Stomach (tissue), 4 donors: ENCODE measurements around the gene OR11A1.

Experiments used
- EP300 ChIP-seq: sonication (generic); formaldehyde crosslinking; IDR thresholded peaks from one replicate; pipeline ENCODE4 v1.6.1; 2017; ENCODE audit warnings: antibody characterized with exemption
- POLR2A ChIP-seq, 4 donors: fragments of 450-650 bp; IDR thresholded peaks; one replicate each; pipeline ENCODE4 v1.6.1; 2016; ENCODE audit warnings: antibody characterized with exemption in 4 of 4, control low read depth in 2 of 4, mild to moderate bottlenecking in 1 of 4, moderate library complexity in 1 of 4
- POLR2AphosphoS5 ChIP-seq, 3 donors: sonication (generic); formaldehyde crosslinking; IDR thresholded peaks; one replicate each; pipeline ENCODE4 v1.6.1; 2016; ENCODE audit warnings: antibody characterized with exemption in 3 of 3
- TF ChIP-seq, protein P1 (sequence below), 7 experiments: fragments of 450-650 bp in 4 of 7; fragments of 200-600 bp in 3 of 7; sonication (generic) in 3 of 7; IDR thresholded peaks; one replicate each; pipeline ENCODE4 v1.5.1; 2016 to 2019; ENCODE audit warnings: antibody characterized with exemption in 7 of 7, control low read depth in 2 of 7, mild to moderate bottlenecking in 1 of 7

- TF ChIP-seq POLR2AphosphoS5 (IDR thresholded peaks at IDR 0.05) (no peak), POLR2A (IDR thresholded peaks at IDR 0.05) (no peak), EP300 (no peak)
- TF ChIP-seq, protein P1, sequence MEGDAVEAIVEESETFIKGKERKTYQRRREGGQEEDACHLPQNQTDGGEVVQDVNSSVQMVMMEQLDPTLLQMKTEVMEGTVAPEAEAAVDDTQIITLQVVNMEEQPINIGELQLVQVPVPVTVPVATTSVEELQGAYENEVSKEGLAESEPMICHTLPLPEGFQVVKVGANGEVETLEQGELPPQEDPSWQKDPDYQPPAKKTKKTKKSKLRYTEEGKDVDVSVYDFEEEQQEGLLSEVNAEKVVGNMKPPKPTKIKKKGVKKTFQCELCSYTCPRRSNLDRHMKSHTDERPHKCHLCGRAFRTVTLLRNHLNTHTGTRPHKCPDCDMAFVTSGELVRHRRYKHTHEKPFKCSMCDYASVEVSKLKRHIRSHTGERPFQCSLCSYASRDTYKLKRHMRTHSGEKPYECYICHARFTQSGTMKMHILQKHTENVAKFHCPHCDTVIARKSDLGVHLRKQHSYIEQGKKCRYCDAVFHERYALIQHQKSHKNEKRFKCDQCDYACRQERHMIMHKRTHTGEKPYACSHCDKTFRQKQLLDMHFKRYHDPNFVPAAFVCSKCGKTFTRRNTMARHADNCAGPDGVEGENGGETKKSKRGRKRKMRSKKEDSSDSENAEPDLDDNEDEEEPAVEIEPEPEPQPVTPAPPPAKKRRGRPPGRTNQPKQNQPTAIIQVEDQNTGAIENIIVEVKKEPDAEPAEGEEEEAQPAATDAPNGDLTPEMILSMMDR (IDR thresholded peaks at IDR 0.05): no peak
Measured at GRCh38 chr6:29447670-29448069, 9.2 kb downstream of the OR11A1 start.
